HepG2 (cell line): ENCODE data around the gene DQX1. TPM values are rescaled to one million over a fixed set of nuclear protein-coding genes. Genes with fewer than 3 reads are reported as not detected.

ENCODE experiments used
- CBX1 ChIP-seq: IDR thresholded peaks from one replicate; pipeline ENCODE4 v1.6.1; 2016; ENCODE audit warnings: antibody characterized with exemption, low read depth
- EHMT2 ChIP-seq: fragments of 200-600 bp; sonication (generic); IDR thresholded peaks from 2 replicates; pipeline ENCODE4 v1.7.0; 2017; ENCODE audit warnings: antibody characterized with exemption, low read depth, low read length, borderline replicate concordance
- HIC2 ChIP-seq: sonication (generic); formaldehyde crosslinking; IDR thresholded peaks from 2 replicates; pipeline ENCODE4 v1.9.0; 2022; ENCODE audit warnings: low read depth, missing genetic modification reagents
- HMGXB3 ChIP-seq: sonication (generic); formaldehyde crosslinking; IDR thresholded peaks from 2 replicates; pipeline ENCODE4 v1.4.0; 2020; ENCODE audit warnings: missing genetic modification reagents, borderline replicate concordance
- IRX3 ChIP-seq: sonication (generic); formaldehyde crosslinking; IDR thresholded peaks from 2 replicates; pipeline ENCODE4 v1.8.1; 2023; ENCODE audit warnings: mild to moderate bottlenecking, low read depth, missing genetic modification reagents, borderline replicate concordance
- MED1 ChIP-seq: sonication (generic); formaldehyde crosslinking; IDR thresholded peaks from 2 replicates; pipeline ENCODE4 v1.4.0; 2020; ENCODE audit warnings: missing genetic modification reagents
- NCOR1 ChIP-seq: fragments of 200-600 bp; sonication (generic); IDR thresholded peaks from 2 replicates; pipeline ENCODE4 v1.7.0; 2017; ENCODE audit warnings: antibody characterized with exemption, low read length, borderline replicate concordance
- SNAI1 ChIP-seq: sonication (generic); formaldehyde crosslinking; IDR thresholded peaks from 2 replicates; pipeline ENCODE4 v1.5.0; 2020; ENCODE audit warnings: mild to moderate bottlenecking, missing genetic modification reagents, borderline replicate concordance
- THRA ChIP-seq: sonication (generic); formaldehyde crosslinking; IDR thresholded peaks from 2 replicates; pipeline ENCODE4 v1.4.0; 2020; ENCODE audit warnings: missing genetic modification reagents, borderline replicate concordance
- ZNF225 ChIP-seq: sonication (generic); formaldehyde crosslinking; IDR thresholded peaks from 2 replicates; pipeline ENCODE4 v1.4.0; 2020; ENCODE audit warnings: mild to moderate bottlenecking, missing genetic modification reagents
- ZNF567 ChIP-seq: sonication (generic); formaldehyde crosslinking; IDR thresholded peaks from 2 replicates; pipeline ENCODE4 v1.8.1; 2023; ENCODE audit warnings: mild to moderate bottlenecking, missing genetic modification reagents, borderline replicate concordance
- ZNF749 ChIP-seq: sonication (generic); formaldehyde crosslinking; IDR thresholded peaks from 2 replicates; pipeline ENCODE4 v1.8.0; 2022; ENCODE audit warnings: mild to moderate bottlenecking, missing genetic modification reagents, moderate library complexity, borderline replicate concordance
- ZNF780A ChIP-seq: sonication (generic); formaldehyde crosslinking; IDR thresholded peaks from 2 replicates; pipeline ENCODE4 v1.8.0; 2022; ENCODE audit warnings: mild to moderate bottlenecking, missing genetic modification reagents, moderate library complexity
- polyA plus RNA-seq, 8 experiments: library from polyadenylated mRNA; depleted of rRNA in 3 of 8; stranded (reverse) in 7 of 8; unstranded in 1 of 8; fragments of >200 nt; fragmentation: Illumina TruSeq in 4 of 8; extraction: Trizol in 4 of 8; gene quantifications; 2 replicates each; pipeline versions ENCODE4 v1.2.1 to v1.2.3, GENCODE V29; 2011 to 2016; ENCODE audit warnings: low read depth in 4 of 8, missing spikeins in 1 of 8, mixed read lengths in 1 of 8; ENCODE audit not compliant: insufficient read depth in 1 of 8
- total RNA-seq, 5 experiments: library from RNA; depleted of rRNA; stranded (reverse); fragments of >200 nt; fragmentation: Illumina TruSeq; extraction: Trizol; gene quantifications; 2 replicates each; pipeline ENCODE4 v1.2.3, GENCODE V29; 2016; ENCODE audit warnings: low read depth in 1 of 5
- TF ChIP-seq, protein P1 (sequence below): sonication (generic); formaldehyde crosslinking; IDR thresholded peaks from 2 replicates; pipeline ENCODE4 v1.8.0; 2022; ENCODE audit warnings: mild to moderate bottlenecking, missing genetic modification reagents, moderate library complexity
- TF ChIP-seq, protein P2 (sequence below): sonication (generic); formaldehyde crosslinking; IDR thresholded peaks from 2 replicates; pipeline ENCODE4 v1.4.0; 2020; ENCODE audit warnings: mild to moderate bottlenecking, low read depth, missing genetic modification reagents

DQX1 gene
- total and polyA plus RNA-seq, 2 of the 13 experiments (the other 11 are each of a cell fraction or from before 2014, with no cell fraction given) = 27.6 to 89.8 TPM

GRCh38 chr2:74488643-74489481 is 37.2 kb downstream of the DQX1 start (continued):
- no peak for TF ChIP-seq ZNF749 (CRISPR knock-in tag)
- no peak for TF ChIP-seq CBX1
- TF ChIP-seq, protein P1, sequence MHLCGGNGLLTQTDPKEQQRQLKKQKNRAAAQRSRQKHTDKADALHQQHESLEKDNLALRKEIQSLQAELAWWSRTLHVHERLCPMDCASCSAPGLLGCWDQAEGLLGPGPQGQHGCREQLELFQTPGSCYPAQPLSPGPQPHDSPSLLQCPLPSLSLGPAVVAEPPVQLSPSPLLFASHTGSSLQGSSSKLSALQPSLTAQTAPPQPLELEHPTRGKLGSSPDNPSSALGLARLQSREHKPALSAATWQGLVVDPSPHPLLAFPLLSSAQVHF = peak; percentile 62; the same call in 1 of the 2 replicates
- TF ChIP-seq HMGXB3 (CRISPR knock-in tag) = 0 out of 2 replicates have a peak, but pooled peaks have one; percentile 47
- TF ChIP-seq ZNF225 = no peak
- no peak for TF ChIP-seq HIC2
- TF ChIP-seq NCOR1 = peak; percentile 98
- peak; percentile 73; the same call in 1 of the 2 replicates for TF ChIP-seq EHMT2
- 0 out of 2 replicates have a peak, but pooled peaks have one; percentile 57 for TF ChIP-seq ZNF780A
- 0 out of 2 replicates have a peak, but pooled peaks have one; percentile 28 for TF ChIP-seq IRX3 (CRISPR knock-in tag)
- no peak for TF ChIP-seq SNAI1 (CRISPR knock-in tag)
- peak; percentile 66 for TF ChIP-seq MED1
- peak; percentile 84 for TF ChIP-seq THRA
- TF ChIP-seq, protein P2, sequence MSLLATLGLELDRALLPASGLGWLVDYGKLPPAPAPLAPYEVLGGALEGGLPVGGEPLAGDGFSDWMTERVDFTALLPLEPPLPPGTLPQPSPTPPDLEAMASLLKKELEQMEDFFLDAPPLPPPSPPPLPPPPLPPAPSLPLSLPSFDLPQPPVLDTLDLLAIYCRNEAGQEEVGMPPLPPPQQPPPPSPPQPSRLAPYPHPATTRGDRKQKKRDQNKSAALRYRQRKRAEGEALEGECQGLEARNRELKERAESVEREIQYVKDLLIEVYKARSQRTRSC (CRISPR knock-in tag) = no peak
- TF ChIP-seq ZNF567 = no peak
